ENCODE data around the gene BMP7.

The BMP7 gene

DNA sequence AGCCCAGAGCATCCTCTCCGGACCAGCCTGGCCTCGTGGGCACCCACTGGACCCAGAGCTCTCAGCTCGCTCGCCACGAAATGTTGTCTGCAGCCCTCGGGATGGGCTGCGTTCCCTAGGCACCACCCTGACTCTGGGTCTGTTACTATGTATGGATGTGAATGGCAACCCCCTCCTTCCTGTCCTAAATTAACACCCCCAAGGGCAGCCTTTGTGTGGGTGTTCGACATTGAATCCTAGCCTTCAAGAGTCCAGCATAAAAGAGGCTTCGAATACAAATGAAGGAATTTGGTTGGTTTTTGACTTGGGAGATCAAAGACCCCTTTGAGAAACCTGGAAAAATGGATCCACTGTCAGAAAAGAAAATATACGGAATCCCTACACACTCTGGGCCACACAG lies 86.1 kb downstream of the BMP7 start:
- no peak for TF ChIP-seq CTCF (IDR thresholded peaks at IDR 0.05; ENCODE audit: low read depth, low read length)
- H3K4me3 ChIP-seq (ENCODE audit: low read depth, low read length), result no peak overlapping the region

DNA sequence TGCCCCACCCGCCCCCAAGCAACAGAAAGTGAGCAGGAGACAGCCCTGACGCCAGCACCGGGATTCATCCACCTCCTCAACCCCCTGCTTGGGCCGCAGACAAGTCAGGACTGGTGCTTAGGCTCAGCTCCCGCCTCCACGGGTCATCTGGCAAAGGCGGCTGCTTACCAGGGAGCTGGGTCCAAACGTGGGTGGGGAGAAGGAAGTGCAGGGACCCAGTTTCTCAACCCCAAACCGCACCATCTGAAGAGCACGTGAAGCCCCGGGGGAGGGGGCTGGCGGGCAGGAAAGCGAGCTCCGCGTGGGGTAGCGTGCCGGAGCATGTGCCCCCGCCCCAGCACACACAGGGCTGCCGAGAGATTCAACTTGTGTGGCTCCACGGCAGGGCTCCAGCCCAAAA lies 87.2 kb downstream of the BMP7 start:
- H3K4me3 ChIP-seq (ENCODE audit: low read depth, low read length), result no peak overlapping the region
- no peak for TF ChIP-seq CTCF (IDR thresholded peaks at IDR 0.05; ENCODE audit: low read depth, low read length)

DNA sequence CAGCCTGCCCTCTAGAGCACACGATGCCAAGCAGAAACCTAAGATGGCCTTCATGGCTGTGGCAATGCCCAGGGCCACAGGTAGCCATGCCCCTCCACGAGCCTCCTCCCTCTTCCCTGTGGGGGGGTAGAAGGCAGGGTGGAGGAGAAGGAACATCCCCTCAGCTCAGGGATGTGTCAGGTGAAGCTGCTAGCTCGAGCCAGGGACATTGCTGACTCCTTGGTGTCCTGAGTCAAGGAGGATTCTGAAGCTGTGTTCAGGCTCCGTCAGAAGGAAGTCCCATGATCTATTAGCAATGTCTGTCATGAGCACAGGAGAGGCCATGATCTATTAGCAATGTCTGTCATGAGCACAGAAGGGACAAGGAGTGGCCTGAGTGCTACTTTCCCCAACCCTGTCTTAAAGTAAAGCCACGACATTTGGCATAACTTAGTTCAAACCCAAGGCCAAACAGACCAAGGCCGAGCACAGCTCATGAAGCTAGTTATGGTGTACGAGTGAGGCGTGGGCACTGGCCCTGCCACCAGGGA lies 87.8 kb downstream of the BMP7 start:
- no peak for TF ChIP-seq CTCF (IDR thresholded peaks at IDR 0.05; ENCODE audit: low read depth, low read length)
- H3K4me3 ChIP-seq (ENCODE audit: low read depth, low read length), result no peak overlapping the region

- no peak overlapping the region for H3K4me3 ChIP-seq (ENCODE audit: low read depth, low read length)
- TF ChIP-seq CTCF (IDR thresholded peaks at IDR 0.05; ENCODE audit: low read depth, low read length), result no peak
These were observed 88.7 kb downstream of the BMP7 start for GRCh38 chr20:57177636-57178280.

GRCh38 chr20:57176842-57177241 lies 89.6 kb downstream of the BMP7 start:
- TF ChIP-seq CTCF (IDR thresholded peaks at IDR 0.05; ENCODE audit: low read depth, low read length), result no peak
- H3K4me3 ChIP-seq (ENCODE audit: low read depth, low read length), result no peak overlapping the region

DNA sequence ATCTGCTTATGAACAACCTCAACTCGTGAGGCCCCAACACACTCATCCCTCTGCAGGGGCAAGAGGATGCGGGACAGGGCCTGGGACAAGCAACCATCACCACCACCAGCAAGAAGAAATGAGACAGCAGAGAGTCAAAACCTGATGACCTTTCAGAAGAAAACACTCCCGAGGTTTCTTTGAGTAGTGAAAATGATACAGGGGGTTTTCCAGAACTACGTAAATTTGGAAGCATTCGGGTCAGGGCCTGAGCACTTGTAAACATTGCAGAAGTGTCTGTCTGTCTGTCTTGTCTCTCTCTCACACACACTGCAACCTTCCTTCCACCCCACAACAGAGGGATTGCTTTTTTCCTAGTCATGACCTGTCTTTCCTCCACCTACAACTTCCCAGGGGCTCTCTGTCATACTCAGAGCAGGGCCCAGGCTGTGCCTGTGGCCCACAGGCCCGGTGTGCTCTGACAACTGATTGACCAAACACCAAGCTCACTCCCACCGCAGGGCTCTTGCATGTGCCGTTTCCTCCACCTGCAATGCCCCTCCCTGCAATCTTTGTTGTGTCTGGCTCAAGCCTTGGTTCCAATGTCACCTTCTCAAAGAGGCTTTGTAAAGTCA lies 90.9 kb downstream of the BMP7 start:
- H3K4me3 ChIP-seq (ENCODE audit: low read depth, low read length), result no peak overlapping the region
- TF ChIP-seq CTCF (IDR thresholded peaks at IDR 0.05; ENCODE audit: low read depth, low read length), result no peak

DNA sequence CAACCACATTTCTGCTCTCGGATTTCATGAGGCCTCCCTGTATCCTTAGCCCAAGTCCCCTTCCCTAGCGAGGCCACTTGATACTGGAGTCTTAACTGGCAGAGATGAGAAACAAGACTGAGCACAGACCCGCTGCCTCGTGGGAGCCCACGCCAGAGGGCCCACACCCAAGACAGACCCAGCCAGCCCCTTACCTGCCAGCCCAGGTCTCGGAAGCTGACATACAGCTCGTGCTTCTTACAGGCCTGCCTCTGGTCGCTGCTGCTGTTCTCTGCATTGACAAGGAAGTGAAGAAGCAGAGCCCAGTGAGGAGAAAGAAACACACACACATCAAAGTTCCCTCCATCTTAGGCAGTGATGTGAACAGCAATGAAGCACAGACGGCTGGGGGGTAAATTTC lies 91.7 kb downstream of the BMP7 start:
- no peak for TF ChIP-seq CTCF (IDR thresholded peaks at IDR 0.05; ENCODE audit: low read depth, low read length)
- no peak overlapping the region for H3K4me3 ChIP-seq (ENCODE audit: low read depth, low read length)

All from WI38 (cell line).